Effector CD8-positive, alpha-beta T cell (primary cell): ENCODE measurements around the gene RALGAPB.
"Not testable (repeated sequence)": the region's sequence is repeated elsewhere in the genome, so short reads cannot be mapped to it uniquely, and the experiment has no call there.

Source experiments
- DNase-seq: peaks from one replicate; lab custom pipeline; 2025; lab: John Stamatoyannopoulos, UW

The RALGAPB gene

GRCh38 chr20:38585404-38586180 lies 112.9 kb downstream of the RALGAPB start:
- no peak for DNase-seq

- DNase-seq, result no peak
These were observed 113.5 kb downstream of the RALGAPB start for GRCh38 chr20:38586181-38586525.

DNA sequence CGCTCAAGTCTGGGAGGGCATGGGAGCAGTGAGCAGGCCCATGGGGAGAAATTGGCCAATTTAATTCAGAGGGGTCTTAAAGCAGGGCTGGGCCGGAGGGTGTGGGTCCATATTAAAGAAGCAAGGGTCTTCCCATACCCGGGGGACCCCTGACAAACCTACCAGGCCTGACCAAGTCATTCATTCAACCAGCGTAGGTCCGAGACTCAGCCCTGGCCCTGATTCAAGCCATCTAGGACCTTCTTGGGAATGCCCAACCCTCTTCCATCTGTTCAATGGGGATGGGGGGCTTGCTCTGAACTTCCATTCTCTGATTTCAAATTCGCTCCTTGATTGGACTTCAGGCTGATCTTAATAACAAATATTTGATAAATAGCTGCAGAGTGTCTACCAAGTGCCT lies 115.7 kb downstream of the RALGAPB start:
- DNase-seq, result no peak

GRCh38 chr20:38589351-38589750 lies 116.7 kb downstream of the RALGAPB start:
- no peak for DNase-seq

- DNase-seq, result no peak
These were observed 117.5 kb downstream of the RALGAPB start for GRCh38 chr20:38589967-38590675.

- DNase-seq, result no peak
These were observed 118.2 kb downstream of the RALGAPB start for GRCh38 chr20:38590676-38591473.

DNA sequence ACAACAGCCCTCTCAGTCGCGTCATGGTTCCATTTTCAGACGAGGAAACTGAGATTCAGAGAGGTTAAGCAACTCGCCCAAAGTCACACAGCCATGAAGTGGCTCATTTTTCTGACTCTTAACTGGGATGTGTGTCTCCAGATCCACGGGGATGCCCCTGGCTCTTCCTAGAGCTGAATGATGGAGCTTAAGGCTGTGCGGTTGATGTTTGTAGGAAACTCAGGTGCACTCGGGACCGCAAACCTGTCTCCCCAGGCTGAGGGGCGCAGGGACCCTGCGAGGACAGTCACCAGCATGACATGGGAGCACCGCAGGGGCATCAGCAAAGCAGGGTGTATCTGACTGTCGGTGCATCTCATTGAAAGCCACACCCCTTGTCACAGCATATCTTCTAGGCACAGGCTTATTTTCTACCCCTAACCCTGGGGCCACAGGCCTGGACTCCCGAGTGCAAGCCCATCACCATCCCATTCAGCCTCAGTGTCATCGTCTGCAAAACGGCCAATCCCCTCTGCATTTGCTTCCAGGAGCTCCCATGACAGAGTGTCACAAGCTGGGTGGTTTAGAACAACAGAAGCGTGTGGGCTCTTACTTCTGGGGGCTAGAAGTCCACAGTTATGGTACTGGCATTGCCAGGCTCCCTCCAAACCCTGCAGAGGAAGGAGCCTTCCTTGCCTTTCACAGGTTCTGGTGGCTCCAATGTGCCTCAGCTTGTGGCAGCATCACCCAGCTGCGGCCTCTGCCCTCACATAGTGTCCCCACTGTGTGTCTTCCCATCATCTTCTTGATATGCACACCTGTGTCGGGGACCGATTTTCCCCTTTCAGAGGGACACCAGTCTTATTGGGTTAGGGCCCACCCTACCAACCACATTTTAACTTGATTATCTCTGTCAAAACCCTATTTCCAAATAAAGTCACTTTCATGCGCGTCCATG lies 119.1 kb downstream of the RALGAPB start:
- no peak for DNase-seq

DNA sequence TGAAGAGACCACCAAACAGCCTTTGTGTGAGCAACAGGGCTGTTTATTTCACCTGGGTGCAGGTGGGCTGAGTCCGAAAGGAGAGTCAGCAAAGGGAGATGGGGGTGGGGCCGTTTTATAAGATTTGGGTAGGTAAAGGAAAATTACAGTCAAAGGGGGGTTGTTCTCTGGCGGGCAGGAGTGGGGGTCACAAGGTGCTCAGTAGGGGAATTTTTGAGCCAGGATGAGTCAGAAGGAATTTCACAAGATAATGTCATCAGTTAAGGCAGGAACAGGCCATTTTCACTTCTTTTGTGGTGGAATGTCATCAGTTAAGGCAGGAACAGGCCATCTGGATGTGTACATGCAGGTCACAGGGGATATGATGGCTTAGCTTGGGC lies 119.8 kb downstream of the RALGAPB start:
- DNase-seq, result not testable (repeated sequence)

- not testable (repeated sequence) for DNase-seq
These were observed 121.6 kb downstream of the RALGAPB start for GRCh38 chr20:38594281-38594680.

GRCh38 chr20:38595886-38596285 lies 123.2 kb downstream of the RALGAPB start:
- DNase-seq, result not testable (repeated sequence)

DNA sequence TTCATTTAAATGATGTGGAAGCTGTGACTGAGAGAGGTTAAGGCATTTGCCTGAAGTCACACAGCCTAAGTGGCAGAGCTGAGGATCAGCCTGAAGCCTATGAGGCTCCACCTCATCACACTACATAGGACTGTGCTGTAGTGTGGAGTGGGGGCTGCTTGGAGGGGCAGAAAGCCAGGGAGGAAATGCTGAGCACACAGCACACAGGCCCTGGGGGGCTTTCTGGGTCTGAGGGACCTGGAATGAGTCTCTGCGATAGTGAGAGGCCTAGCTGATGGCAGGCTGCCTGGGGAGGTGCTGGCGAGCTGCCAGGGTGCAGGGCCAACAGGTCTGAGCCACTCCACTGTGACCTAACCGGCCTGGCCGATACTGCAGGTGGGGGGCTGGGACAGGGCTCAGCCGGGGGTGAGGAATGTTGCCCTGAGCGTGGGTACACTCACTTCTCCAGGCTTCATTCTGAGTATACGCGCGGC lies 126.8 kb downstream of the RALGAPB start:
- DNase-seq, result no peak

DNA sequence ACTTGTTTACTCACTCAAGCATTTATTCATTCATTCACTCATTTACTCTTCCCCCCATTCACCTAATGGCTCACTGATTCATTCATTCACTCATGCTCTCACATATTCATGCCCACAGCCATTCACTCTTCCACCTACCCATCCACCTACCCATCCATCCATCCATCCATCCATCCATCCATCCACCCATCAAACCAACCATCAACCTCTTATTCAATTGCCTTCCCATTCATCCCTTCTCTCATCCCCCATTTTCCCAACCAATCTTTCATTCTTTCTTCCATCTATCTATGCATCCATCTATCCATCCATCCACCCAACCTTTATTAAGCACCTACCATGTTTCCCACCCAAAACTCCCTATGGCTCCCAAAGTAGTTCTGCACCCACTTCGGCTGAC lies 127.4 kb downstream of the RALGAPB start:
- no peak for DNase-seq

GRCh38 chr20:38601216-38602184 lies 128.9 kb downstream of the RALGAPB start, which contains the start of gene ARHGAP40:
ARHGAP40 (plus strand) TSS chr20:38601809.
- DNase-seq, result no peak

- no peak for DNase-seq
These were observed 129.5 kb downstream of the RALGAPB start for GRCh38 chr20:38602185-38602581.

DNA sequence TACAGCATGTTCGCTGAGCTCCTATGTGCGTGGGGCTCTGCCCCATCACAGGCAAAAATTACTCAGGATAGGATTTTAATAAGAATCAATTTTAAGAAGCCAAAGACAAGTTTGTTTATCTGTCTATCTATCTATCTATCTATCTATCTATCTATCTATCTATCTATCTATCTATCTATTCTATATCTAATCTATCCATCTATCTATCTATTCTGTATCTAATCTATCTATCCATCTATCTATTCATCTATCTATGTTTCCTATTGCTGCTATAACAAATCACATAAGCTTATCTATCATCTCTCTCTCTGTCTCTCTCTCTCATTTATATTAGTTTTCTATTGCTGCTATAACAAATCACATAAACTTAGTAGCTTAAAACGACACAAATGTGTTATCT lies 130.6 kb downstream of the RALGAPB start:
- no peak for DNase-seq

- DNase-seq, result no peak
These were observed 132.2 kb downstream of the RALGAPB start for GRCh38 chr20:38604873-38605303.

GRCh38 chr20:38607351-38607750 lies 134.7 kb downstream of the RALGAPB start:
- DNase-seq, result no peak

DNA sequence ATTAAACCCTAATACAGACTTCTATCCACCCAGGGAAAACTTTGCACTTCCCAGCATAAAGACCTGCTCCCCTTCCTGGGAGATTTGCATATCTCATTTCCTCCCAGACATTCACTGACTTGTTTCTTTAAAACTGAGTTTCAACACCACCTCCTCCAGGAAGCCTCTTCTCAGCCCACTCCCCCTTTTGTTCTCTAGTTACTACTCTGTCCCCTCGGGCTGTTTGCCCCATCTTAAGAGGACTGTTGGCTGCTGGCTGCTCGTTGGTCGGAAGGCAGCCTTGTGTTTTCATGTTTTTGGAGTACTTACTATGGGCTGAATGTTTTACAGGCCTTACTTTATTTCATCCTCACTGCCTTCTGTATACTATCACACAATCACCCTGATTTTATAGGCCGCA lies 135.5 kb downstream of the RALGAPB start:
- DNase-seq, result no peak

DNA sequence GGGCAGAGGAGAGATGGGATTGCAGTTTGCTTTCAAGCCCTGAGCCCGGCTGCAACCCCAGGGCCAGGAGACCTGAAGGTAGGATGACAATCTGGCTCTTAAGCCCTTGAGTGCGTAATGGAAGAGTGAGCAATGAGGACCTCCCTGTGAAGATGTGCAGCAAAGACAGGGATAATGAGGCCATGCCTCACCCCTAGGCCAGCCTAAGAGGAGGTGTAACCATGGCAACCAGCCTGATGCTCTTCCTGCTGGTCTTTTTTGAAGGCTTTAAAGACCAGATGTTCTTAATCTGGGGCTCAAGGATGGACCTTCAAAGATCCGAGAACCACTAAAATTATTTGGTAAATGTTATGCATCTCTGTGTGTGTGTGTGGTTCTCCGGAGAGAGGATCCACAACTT lies 137.2 kb downstream of the RALGAPB start:
- no peak for DNase-seq

GRCh38 chr20:38610521-38610920 lies 137.9 kb downstream of the RALGAPB start:
- no peak for DNase-seq
